GM19463 (cell line): Measurements from ENCODE around the gene KCNK5.

Experiments
- ATAC-seq: cut with Tn5 transposase; IDR thresholded peaks from one replicate; pipeline ENCODE4 v1.9.1; 2021; ENCODE audit warnings: mild to moderate bottlenecking, moderate library complexity; ENCODE audit not compliant: unreplicated experiment

The KCNK5 gene

GRCh38 chr6:39178804-39179203 is 50.5 kb downstream of the KCNK5 start:
- ATAC-seq, result no peak

DNA sequence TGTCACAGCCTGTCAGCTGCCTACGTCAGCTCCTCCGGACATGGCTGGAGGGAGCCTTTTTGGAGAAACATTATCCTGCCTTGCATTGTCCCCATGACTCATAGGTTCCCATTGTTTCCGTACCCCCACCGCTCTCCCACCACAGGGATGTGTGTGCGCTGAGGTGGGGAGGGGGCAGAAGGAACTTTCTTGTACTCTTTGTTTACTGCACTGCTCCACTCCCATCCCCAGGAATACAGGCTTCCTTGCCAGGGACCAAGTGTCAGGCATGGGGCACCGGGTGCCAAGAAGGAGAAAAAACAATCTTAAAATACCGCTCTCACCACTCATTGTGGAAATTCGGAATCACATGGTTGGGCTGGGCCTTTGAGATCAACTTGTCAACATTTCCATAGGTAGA is 51.0 kb downstream of the KCNK5 start:
- no peak for ATAC-seq

DNA sequence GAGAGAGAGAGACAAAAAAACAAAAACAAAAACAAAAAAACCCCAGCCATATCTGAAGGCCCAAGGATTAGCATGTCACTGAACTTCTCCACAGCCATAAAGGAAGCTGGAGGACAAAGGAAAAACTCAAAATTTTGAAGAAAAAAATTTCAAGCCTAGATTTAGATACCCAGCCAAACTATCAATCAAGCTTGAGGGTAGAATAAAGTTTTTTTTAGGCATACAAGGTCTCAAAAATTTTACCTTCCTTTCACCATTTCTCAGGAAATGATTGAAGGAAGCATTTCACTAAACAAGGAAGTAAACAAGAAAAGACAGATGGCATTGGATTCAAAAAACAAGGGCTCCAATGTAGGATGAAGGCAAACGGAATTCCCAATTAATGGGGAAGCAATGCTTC is 52.1 kb downstream of the KCNK5 start:
- ATAC-seq, result no peak

GRCh38 chr6:39173270-39173669 is 56.0 kb downstream of the KCNK5 start:
- ATAC-seq, result no peak

- no peak for ATAC-seq
Measured at GRCh38 chr6:39172377-39172757, 56.9 kb downstream of the KCNK5 start.

DNA sequence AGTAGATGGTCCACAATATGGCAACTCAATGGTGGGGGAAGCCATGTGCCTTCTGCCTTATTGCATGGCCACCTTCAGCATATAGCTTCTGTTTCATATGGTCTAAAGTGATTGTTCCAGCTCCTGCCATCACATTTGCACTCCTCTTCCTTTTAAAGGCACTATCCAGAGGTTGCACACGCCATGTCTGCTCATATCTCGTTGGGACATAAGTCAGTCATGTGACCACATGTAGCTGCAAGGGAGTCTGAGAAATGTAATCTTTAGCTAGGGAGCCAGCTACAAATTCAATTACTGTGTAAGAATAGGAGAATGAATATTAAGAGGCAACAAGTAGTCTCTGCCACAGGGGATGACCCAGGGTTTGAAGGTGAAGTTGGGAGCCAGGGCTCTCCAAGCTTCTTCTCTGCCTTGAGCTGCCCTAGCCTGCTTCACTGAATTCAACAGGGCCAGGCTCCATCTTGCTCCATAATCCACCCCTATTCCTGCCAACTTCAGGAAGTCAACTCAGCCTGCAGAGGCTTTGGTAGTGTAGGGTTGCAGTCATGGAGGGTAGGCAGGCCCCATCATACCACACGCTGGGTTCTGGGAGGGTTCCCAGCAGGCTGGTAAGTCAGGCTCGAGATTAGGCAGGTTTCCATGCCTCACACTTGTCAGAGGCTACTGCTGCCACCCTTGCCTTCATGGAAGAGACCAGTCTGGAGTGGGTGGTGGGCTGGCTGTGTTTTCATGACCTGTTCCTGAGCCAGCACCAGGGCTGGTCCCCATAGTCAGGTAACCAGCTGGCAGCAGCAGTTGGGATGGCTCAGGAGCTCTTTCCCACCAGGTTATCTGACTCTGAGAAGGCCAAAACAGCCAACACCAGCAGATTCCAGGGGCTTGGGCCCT is 57.5 kb downstream of the KCNK5 start:
- no peak for ATAC-seq

GRCh38 chr6:39170860-39171259 is 58.4 kb downstream of the KCNK5 start:
- ATAC-seq, result no peak

- no peak for ATAC-seq
Measured at GRCh38 chr6:39170389-39170788, 58.9 kb downstream of the KCNK5 start.

- ATAC-seq, result no peak
Measured at GRCh38 chr6:39169448-39170344, 59.6 kb downstream of the KCNK5 start.

DNA sequence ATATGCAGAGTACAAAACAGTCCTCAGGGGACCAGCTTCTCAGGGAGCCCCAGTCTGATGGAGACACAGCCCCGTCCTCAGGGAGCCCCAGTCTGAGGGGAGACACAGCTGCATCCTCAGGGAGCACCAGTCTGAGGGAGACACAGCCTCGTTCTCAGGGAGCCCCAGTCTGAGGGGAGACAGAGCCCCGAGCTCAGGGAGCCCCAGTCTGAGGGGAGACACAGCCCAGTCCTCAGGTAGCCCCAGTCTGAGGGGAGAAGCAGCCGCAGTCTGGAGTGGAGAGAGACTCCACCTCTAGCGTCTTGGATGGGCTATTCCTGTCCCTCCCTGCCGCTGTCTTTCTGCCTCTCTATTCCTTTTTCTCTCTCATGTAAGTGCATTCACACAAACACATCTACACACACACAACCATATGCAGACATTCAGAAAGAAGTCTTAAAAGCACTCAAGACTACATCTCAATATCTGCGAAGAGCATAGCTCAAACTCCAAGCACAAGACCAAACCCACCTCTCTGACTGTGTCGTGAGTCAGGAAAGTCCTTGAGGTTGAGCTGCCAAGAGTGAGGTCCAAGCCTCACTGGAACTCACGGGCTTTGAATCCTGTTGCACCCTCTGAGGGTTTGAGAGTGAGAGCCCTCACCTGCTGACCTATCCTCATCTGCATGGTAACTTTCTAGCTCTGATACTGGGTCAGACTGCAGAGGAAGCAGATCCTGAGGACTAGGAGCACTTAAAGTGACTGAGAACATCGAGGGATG is 61.2 kb downstream of the KCNK5 start:
- ATAC-seq, result no peak

GRCh38 chr6:39167321-39167720 is 62.0 kb downstream of the KCNK5 start:
- no peak for ATAC-seq

DNA sequence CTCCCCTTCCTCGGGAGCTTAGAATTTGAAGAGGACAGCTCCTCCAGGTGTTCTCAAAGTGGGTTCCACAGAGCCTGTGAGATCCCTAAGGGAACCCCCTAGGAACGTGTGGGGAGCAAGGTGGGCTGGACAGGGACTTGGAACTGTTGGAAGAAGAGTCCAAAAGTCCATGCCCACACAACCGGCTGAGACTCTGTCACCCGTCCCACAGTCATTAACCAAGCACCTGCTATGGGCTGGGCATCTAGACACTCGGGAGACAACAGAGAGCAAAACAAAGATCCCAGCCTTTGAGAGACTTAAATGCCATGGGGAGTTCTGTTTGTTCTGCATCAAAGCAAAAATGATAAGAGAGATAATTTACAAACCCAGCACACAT is 62.4 kb downstream of the KCNK5 start:
- ATAC-seq, result no peak

DNA sequence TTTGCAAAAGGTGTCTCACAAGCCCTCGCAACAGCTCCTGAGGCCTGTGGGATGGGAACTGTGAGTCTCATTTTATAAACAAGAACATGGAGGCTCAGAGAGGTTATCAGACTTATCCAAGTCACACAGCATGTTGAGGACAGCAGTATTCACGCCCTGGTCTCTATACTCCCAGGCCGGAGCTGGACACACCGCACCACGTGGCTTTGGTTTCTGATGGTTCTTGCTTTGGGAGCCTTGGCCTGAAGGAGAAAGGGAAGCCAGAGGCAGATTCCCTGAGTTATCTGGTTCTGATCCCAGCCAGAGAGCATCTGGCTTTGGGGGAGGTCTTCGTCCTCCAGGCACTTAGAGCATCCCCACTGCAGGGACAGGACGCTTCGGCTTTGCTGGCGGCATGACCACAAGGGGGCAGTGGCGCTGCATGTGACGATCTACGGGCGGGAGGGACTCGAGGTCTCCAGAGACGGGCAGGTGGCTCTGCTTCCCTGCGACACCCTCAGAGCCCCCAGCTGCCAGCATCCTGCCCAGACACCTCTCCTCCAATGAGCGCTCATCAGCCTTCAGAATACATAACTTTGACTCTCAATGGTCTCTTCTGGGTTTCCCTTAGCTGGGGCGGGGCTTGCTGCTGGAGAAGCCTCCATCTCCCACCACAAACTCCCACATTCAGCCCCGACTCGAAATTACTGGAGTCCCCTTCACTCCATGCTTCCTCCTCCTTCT is 62.9 kb downstream of the KCNK5 start:
- ATAC-seq, result no peak

DNA sequence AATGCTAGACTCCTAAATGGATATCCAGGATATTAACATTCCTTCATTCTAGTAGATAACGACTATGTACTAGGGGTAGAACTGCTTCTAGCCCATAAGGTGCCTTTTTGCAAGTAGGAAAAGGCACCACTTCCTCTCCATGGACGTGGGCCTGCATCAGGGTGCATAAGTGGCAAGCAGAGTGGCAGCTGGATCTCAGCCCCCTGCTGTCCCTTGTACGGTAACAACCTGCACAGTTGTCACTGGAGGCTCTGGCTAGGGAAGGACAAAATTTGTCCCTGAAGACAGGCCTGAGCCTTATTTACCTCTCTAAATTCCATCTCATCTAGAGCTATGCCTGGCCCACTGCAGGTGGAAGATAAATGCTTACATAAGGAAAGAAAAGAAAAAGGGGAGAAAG is 71.8 kb downstream of the KCNK5 start:
- no peak for ATAC-seq

DNA sequence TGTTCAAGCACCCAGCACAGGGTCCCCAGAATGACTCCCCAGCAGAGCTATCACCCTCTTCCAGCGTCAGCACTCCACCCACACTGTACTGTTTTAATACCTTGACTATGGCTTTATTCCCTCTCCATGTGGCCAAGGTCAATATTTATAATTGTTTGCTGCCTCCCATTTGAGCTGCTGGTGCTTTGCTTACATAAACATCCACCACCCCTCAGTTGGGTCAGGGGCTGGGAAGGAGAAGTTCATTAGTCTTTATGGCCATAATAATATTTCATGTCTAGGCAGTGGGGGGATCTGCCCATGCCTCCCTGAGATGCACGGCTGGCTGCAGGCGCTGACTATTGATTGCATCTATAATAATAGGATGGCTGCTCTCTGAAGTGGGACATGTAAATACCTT is 72.5 kb downstream of the KCNK5 start:
- no peak for ATAC-seq

DNA sequence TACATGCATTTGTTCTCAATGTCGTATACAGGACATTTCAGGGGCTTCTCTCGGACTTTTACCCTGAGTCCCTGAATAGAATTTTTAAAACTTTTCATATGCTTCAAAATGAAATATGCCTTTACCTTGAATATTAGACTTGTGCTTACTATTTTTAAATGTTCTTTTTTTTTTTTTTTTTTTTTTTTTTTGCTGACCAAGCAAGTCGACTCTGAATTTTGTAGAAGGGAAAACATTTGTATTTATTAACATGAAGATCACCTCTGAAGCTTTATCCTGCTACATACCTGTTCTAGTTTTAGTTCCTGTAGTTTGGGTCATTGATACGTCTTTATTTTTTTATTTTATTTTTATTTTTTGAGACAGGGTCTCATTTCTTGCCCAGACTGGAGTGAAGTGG is 74.6 kb downstream of the KCNK5 start:
- no peak for ATAC-seq

GRCh38 chr6:39153766-39154397 is 75.4 kb downstream of the KCNK5 start:
- ATAC-seq, result no peak

DNA sequence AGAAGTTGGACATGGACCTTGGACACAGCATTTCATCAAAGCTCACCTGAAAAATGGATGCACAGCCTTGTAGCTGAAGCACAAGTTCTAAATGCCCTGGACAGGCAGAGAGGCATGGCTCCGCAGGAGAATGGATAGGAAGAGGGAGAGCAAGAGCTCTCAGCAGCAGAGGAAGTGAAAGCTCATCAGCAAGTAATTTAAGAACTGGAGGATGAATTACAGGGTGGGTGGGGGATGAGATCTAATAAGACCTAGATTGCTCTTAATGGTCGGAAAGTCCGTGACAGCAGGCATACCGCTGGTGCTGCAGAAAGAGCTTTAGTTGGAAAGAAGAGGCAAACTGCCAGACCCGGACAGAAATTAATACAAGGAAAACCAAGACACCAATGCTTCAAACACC is 77.0 kb downstream of the KCNK5 start:
- ATAC-seq, result no peak

- ATAC-seq, result no peak
Measured at GRCh38 chr6:39151211-39151610, 78.1 kb downstream of the KCNK5 start.

GRCh38 chr6:39144481-39145173 is 84.6 kb downstream of the KCNK5 start:
- ATAC-seq, result no peak
